WTC11 (cell line): Measurements from ENCODE around the gene LAMA2.

Experiments used
- CREB1 ChIP-seq: sonication (generic); formaldehyde crosslinking; IDR thresholded peaks from 2 replicates; pipeline ENCODE4 v1.8.0; 2023; ENCODE audit warnings: mild to moderate bottlenecking, missing genetic modification reagents
- ESRRA ChIP-seq: sonication (generic); formaldehyde crosslinking; IDR thresholded peaks from 2 replicates; pipeline ENCODE4 v1.8.1; 2022; ENCODE audit warnings: mild to moderate bottlenecking, missing genetic modification reagents, borderline replicate concordance
- ETV6 ChIP-seq: sonication (generic); formaldehyde crosslinking; IDR thresholded peaks from 2 replicates; pipeline ENCODE4 v1.8.1; 2022; ENCODE audit warnings: mild to moderate bottlenecking, missing genetic modification reagents
- SMAD4 ChIP-seq: sonication (generic); formaldehyde crosslinking; IDR thresholded peaks from 2 replicates; pipeline ENCODE4 v1.8.0; 2022; ENCODE audit warnings: mild to moderate bottlenecking, missing genetic modification reagents
- STAT6 ChIP-seq: sonication (generic); formaldehyde crosslinking; conservative IDR thresholded peaks from 2 replicates; pipeline ENCODE4 v1.8.1; 2023; ENCODE audit warnings: mild to moderate bottlenecking, low read depth, missing genetic modification reagents, moderate library complexity
- TP53 ChIP-seq: sonication (generic); formaldehyde crosslinking; IDR thresholded peaks from 2 replicates; pipeline ENCODE4 v1.8.1; 2023; ENCODE audit warnings: mild to moderate bottlenecking, missing genetic modification reagents
- ZNF121 ChIP-seq: sonication (generic); formaldehyde crosslinking; IDR thresholded peaks from 2 replicates; pipeline ENCODE4 v1.8.0; 2023; ENCODE audit warnings: missing genetic modification reagents
- ZNF138 ChIP-seq: sonication (generic); formaldehyde crosslinking; conservative IDR thresholded peaks from 2 replicates; pipeline ENCODE4 v1.8.1; 2022; ENCODE audit warnings: mild to moderate bottlenecking, moderate library complexity, missing genetic modification reagents
- TF ChIP-seq, protein P1 (sequence below): fragments of 200-600 bp; IDR thresholded peaks from 2 replicates; pipeline ENCODE4 v1.8.0; 2022; ENCODE audit warnings: antibody characterized with exemption
- TF ChIP-seq, protein P2 (sequence below): sonication (generic); formaldehyde crosslinking; conservative IDR thresholded peaks from 2 replicates; pipeline ENCODE4 v1.8.1; 2022; ENCODE audit warnings: mild to moderate bottlenecking, missing genetic modification reagents
- TF ChIP-seq, protein P3 (sequence below): sonication (generic); formaldehyde crosslinking; IDR thresholded peaks from 2 replicates; pipeline ENCODE4 v1.8.1; 2022; ENCODE audit warnings: low read depth, missing genetic modification reagents, borderline replicate concordance
- TF ChIP-seq, protein P4 (sequence below): sonication (generic); formaldehyde crosslinking; IDR thresholded peaks from 2 replicates; pipeline ENCODE4 v1.8.1; 2023; ENCODE audit warnings: mild to moderate bottlenecking, missing genetic modification reagents, borderline replicate concordance

- TF ChIP-seq, protein P1, sequence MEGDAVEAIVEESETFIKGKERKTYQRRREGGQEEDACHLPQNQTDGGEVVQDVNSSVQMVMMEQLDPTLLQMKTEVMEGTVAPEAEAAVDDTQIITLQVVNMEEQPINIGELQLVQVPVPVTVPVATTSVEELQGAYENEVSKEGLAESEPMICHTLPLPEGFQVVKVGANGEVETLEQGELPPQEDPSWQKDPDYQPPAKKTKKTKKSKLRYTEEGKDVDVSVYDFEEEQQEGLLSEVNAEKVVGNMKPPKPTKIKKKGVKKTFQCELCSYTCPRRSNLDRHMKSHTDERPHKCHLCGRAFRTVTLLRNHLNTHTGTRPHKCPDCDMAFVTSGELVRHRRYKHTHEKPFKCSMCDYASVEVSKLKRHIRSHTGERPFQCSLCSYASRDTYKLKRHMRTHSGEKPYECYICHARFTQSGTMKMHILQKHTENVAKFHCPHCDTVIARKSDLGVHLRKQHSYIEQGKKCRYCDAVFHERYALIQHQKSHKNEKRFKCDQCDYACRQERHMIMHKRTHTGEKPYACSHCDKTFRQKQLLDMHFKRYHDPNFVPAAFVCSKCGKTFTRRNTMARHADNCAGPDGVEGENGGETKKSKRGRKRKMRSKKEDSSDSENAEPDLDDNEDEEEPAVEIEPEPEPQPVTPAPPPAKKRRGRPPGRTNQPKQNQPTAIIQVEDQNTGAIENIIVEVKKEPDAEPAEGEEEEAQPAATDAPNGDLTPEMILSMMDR = no peak
- TF ChIP-seq, protein P2, sequence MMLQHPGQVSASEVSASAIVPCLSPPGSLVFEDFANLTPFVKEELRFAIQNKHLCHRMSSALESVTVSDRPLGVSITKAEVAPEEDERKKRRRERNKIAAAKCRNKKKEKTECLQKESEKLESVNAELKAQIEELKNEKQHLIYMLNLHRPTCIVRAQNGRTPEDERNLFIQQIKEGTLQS (CRISPR knock-in tag) = no peak
- TF ChIP-seq TP53 = no peak
- TF ChIP-seq ZNF121 (CRISPR knock-in tag) = no peak
- TF ChIP-seq, protein P3, sequence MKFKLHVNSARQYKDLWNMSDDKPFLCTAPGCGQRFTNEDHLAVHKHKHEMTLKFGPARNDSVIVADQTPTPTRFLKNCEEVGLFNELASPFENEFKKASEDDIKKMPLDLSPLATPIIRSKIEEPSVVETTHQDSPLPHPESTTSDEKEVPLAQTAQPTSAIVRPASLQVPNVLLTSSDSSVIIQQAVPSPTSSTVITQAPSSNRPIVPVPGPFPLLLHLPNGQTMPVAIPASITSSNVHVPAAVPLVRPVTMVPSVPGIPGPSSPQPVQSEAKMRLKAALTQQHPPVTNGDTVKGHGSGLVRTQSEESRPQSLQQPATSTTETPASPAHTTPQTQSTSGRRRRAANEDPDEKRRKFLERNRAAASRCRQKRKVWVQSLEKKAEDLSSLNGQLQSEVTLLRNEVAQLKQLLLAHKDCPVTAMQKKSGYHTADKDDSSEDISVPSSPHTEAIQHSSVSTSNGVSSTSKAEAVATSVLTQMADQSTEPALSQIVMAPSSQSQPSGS (CRISPR knock-in tag) = no peak
- TF ChIP-seq ESRRA (CRISPR knock-in tag) = no peak
- no peak for TF ChIP-seq CREB1 (CRISPR knock-in tag)
- TF ChIP-seq ETV6 = no peak
- TF ChIP-seq ZNF138 (CRISPR knock-in tag) = no peak
- TF ChIP-seq STAT6 (CRISPR knock-in tag) = no peak
- TF ChIP-seq, protein P4, sequence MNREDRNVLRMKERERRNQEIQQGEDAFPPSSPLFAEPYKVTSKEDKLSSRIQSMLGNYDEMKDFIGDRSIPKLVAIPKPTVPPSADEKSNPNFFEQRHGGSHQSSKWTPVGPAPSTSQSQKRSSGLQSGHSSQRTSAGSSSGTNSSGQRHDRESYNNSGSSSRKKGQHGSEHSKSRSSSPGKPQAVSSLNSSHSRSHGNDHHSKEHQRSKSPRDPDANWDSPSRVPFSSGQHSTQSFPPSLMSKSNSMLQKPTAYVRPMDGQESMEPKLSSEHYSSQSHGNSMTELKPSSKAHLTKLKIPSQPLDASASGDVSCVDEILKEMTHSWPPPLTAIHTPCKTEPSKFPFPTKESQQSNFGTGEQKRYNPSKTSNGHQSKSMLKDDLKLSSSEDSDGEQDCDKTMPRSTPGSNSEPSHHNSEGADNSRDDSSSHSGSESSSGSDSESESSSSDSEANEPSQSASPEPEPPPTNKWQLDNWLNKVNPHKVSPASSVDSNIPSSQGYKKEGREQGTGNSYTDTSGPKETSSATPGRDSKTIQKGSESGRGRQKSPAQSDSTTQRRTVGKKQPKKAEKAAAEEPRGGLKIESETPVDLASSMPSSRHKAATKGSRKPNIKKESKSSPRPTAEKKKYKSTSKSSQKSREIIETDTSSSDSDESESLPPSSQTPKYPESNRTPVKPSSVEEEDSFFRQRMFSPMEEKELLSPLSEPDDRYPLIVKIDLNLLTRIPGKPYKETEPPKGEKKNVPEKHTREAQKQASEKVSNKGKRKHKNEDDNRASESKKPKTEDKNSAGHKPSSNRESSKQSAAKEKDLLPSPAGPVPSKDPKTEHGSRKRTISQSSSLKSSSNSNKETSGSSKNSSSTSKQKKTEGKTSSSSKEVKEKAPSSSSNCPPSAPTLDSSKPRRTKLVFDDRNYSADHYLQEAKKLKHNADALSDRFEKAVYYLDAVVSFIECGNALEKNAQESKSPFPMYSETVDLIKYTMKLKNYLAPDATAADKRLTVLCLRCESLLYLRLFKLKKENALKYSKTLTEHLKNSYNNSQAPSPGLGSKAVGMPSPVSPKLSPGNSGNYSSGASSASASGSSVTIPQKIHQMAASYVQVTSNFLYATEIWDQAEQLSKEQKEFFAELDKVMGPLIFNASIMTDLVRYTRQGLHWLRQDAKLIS (CRISPR knock-in tag) = no peak
- TF ChIP-seq SMAD4 (CRISPR knock-in tag) = no peak
Observed at GRCh38 chr6:129177801-129178200, 294.9 kb downstream of the LAMA2 start.
